Keratinocyte (primary cell): Measurements from ENCODE around the gene TPK1. TPM values are rescaled to one million over a fixed set of nuclear protein-coding genes. Genes with fewer than 3 reads are reported as not detected.

ENCODE experiments used
- DNase-seq: peaks from one replicate; pipeline ENCODE4 v3.0.0-alpha.2; 2011; ENCODE audit warnings: low read depth, missing footprints, low spot score
- FAIRE-seq: peaks from 2 replicates; lab custom pipeline; 2011; peaks lifted over from hg19 to GRCh38; lab: Jason Lieb, UNC
- H2AFZ ChIP-seq: 2 replicates; pipeline ENCODE4 v1.6.0; 2012; ENCODE audit warnings: low read length, control low read depth, inconsistent platforms; ENCODE audit not compliant: control insufficient read depth
- H3K27ac ChIP-seq: 2 replicates; pipeline ENCODE4 v1.5.1; 2011; ENCODE audit warnings: low read length; ENCODE audit not compliant: control insufficient read depth, insufficient read depth
- H3K27me3 ChIP-seq: 3 replicates; pipeline ENCODE4 v1.6.0; 2011; ENCODE audit warnings: low read length; ENCODE audit not compliant: control insufficient read depth, insufficient read depth; ENCODE audit errors: extremely low read depth
- H3K36me3 ChIP-seq, 2 experiments: 2 replicates in 1 of 2; 3 replicates in 1 of 2; pipeline ENCODE4 v1.5.1; 2011; ENCODE audit warnings: low read length in 2 of 2, mild to moderate bottlenecking in 1 of 2; ENCODE audit not compliant: control insufficient read depth in 2 of 2, insufficient read depth in 2 of 2; ENCODE audit errors: extremely low read depth in 1 of 2
- H3K4me1 ChIP-seq: 3 replicates; pipeline ENCODE4 v1.5.1; 2011; ENCODE audit warnings: low read length; ENCODE audit not compliant: control insufficient read depth, insufficient read depth; ENCODE audit errors: extremely low read depth
- H3K4me2 ChIP-seq: 3 replicates; pipeline ENCODE4 v1.6.0; 2011; ENCODE audit warnings: low read depth, low read length; ENCODE audit not compliant: control insufficient read depth, insufficient read depth; ENCODE audit errors: extremely low read depth
- H3K4me3 ChIP-seq, 3 experiments: fragments of 200-600 bp in 1 of 3; sonication (generic) in 1 of 3; 2 replicates in 2 of 3; 3 replicates in 1 of 3; pipeline ENCODE4 v1.5.1; 2011 to 2016; ENCODE audit warnings: low read length in 3 of 3, mild to moderate bottlenecking in 3 of 3, control low read depth in 2 of 3, inconsistent platforms in 1 of 3, low read depth in 1 of 3, mixed read lengths in 1 of 3, mixed run types in 1 of 3, moderate library complexity in 1 of 3; ENCODE audit not compliant: control insufficient read depth in 2 of 3, insufficient read depth in 2 of 3; ENCODE audit errors: extremely low read depth in 1 of 3
- H3K79me2 ChIP-seq: 2 replicates; pipeline ENCODE4 v1.6.0; 2012; ENCODE audit warnings: low read length; ENCODE audit not compliant: control insufficient read depth, insufficient read depth
- H3K9ac ChIP-seq: 3 replicates; pipeline ENCODE4 v1.6.0; 2011; ENCODE audit warnings: low read length; ENCODE audit not compliant: control insufficient read depth, insufficient read depth; ENCODE audit errors: extremely low read depth
- H3K9me1 ChIP-seq: 3 replicates; pipeline ENCODE4 v1.6.0; 2011; ENCODE audit warnings: low read length; ENCODE audit not compliant: control insufficient read depth, insufficient read depth; ENCODE audit errors: extremely low read depth
- H3K9me3 ChIP-seq: 2 replicates; pipeline ENCODE4 v1.5.1; 2012; ENCODE audit warnings: low read depth, low read length; ENCODE audit not compliant: control insufficient read depth
- H4K20me1 ChIP-seq: 3 replicates; pipeline ENCODE4 v1.6.0; 2011; ENCODE audit warnings: low read length; ENCODE audit not compliant: control insufficient read depth, insufficient read depth; ENCODE audit errors: extremely low read depth
- EZH2 ChIP-seq: IDR thresholded peaks from one replicate; pipeline ENCODE4 v1.6.1; 2012; ENCODE audit warnings: inconsistent platforms, mild to moderate bottlenecking, low read length, moderate library complexity
- dilution Hi-C: fragments of 300-500 bp; cut with MboI; formaldehyde crosslinking; loops from one replicate; pipeline ENCODE4 v1.7.0; 2020; ENCODE audit warnings: low sequenced_read_pairs; ENCODE audit not compliant: extremely low pct_ligation_motif_present
- polyA plus RNA-seq, 5 experiments: library from polyadenylated mRNA; depleted of rRNA in 3 of 5; stranded (reverse) in 3 of 5; stranded (forward) in 1 of 5; unstranded in 1 of 5; fragments of >200 nt; gene quantifications; 1 replicate in 1 of 5; 2 replicates in 3 of 5; 3 replicates in 1 of 5; pipeline versions ENCODE4 v1.2.1 to v1.2.3, GENCODE V29; 2011 to 2012; ENCODE audit warnings: missing spikeins in 2 of 5, low read depth in 1 of 5, low replicate concordance in 1 of 5
- TF ChIP-seq, protein P1 (sequence below), 3 experiments: IDR thresholded peaks in 1 of 3; conservative IDR thresholded peaks in 1 of 3; optimal IDR thresholded peaks in 1 of 3; 2 replicates in 2 of 3; 3 replicates in 1 of 3; pipeline versions ENCODE3 to v1.5.1; 2011; ENCODE audit warnings: low read length in 3 of 3, mild to moderate bottlenecking in 3 of 3, moderate library complexity in 2 of 3, control low read depth in 1 of 3, inconsistent platforms in 1 of 3; ENCODE audit not compliant: insufficient read depth in 2 of 3; ENCODE audit errors: extremely low read depth in 1 of 3

The TPK1 gene
- polyA plus RNA-seq, 1 donor (not counting 4 experiments of a cell fraction or from before 2014, with no cell fraction given), result 1.9 TPM

DNA sequence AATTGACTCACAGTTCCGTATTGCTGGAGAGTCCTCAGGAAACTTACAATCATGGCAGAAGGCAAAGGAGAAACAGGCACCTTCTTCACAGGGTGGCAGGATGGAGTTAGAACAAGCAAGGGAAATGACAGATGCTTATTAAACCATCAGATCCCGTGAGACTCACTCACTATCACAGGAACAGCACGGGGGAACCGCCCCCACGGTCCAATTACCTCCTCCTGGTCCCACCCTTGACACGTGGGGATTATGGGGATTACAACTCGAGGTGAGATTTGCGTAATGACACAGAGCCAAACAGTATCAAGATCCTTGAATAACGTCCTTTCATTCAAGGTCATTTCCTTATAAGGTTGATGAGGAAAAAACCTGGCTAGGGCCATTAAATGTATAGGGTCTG, 176.6 kb downstream of the TPK1 start:
- no peak for TF ChIP-seq EZH2
- TF ChIP-seq, protein P1, sequence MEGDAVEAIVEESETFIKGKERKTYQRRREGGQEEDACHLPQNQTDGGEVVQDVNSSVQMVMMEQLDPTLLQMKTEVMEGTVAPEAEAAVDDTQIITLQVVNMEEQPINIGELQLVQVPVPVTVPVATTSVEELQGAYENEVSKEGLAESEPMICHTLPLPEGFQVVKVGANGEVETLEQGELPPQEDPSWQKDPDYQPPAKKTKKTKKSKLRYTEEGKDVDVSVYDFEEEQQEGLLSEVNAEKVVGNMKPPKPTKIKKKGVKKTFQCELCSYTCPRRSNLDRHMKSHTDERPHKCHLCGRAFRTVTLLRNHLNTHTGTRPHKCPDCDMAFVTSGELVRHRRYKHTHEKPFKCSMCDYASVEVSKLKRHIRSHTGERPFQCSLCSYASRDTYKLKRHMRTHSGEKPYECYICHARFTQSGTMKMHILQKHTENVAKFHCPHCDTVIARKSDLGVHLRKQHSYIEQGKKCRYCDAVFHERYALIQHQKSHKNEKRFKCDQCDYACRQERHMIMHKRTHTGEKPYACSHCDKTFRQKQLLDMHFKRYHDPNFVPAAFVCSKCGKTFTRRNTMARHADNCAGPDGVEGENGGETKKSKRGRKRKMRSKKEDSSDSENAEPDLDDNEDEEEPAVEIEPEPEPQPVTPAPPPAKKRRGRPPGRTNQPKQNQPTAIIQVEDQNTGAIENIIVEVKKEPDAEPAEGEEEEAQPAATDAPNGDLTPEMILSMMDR (optimal IDR thresholded peaks at IDR 0.05 in 1 of 3, IDR thresholded peaks at IDR 0.05 in 1 of 3, conservative IDR thresholded peaks at IDR 0.05 in 1 of 3; ENCODE audit: extremely low read depth in 1 of 3, insufficient read depth in 2 of 3, low read length in 3 of 3), result no peak

DNA sequence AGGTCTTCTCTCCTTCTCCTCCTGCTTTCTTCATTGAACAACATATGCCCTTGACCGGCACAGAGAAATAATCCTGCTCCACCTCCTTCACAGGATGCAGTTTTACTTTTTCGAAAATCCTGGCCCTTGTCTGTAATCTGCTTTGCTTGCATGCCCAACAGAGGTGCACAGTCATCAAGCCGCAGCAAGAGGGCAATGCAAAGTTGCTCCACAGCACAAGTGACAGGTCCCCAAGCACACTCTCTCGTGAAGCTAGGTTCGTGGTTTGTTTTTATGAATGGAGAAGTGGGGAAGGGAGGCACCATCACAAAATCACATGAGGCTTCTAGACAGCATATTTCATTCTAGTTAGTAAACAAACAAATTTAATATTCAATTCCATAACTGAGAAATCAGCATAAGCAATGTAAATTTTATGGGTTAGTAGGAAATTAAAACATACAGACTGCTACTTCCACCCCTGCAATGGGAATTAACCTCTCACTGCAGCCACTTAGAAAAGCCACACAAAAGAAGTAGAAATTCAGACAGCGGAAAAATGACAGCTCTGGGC, 178.8 kb downstream of the TPK1 start:
- DNase-seq (no peak), FAIRE-seq (no peak)
- Histone ChIP-seq H3K4me1 (no peaks in the 10 kb centered on the region), H4K20me1 (no peaks in the 10 kb centered on the region), H3K79me2 (no peaks in the 10 kb centered on the region), H3K27me3 (no peaks in the 10 kb centered on the region), H3K4me2 (no peak overlapping the region), H2AFZ (no peak overlapping the region), H3K36me3 (no peaks in the 10 kb centered on the region), H3K9ac (no peak overlapping the region), H3K9me3 (no peaks in the 10 kb centered on the region), H3K27ac (no peak overlapping the region), H3K4me3 (no peak overlapping the region), H3K9me1 (no peaks in the 10 kb centered on the region)
- TF ChIP-seq, protein P1 (optimal IDR thresholded peaks at IDR 0.05 in 1 of 3, IDR thresholded peaks at IDR 0.05 in 1 of 3, conservative IDR thresholded peaks at IDR 0.05 in 1 of 3; ENCODE audit: extremely low read depth in 1 of 3, insufficient read depth in 2 of 3, low read length in 3 of 3), result no peak
- TF ChIP-seq EZH2, result no peak
- dilution Hi-C loops, result no loop called here

More for the DNA sequence above, 176.6 kb downstream of the TPK1 start:
- Histone ChIP-seq H3K4me3 (no peak overlapping the region), H3K27me3 (no peaks in the 10 kb centered on the region), H3K36me3 (no peaks in the 10 kb centered on the region), H3K4me2 (no peak overlapping the region), H3K9me3 (no peaks in the 10 kb centered on the region), H3K27ac (no peak overlapping the region), H3K9me1 (no peaks in the 10 kb centered on the region), H3K79me2 (no peaks in the 10 kb centered on the region), H3K9ac (no peak overlapping the region), H2AFZ (no peak overlapping the region), H3K4me1 (no peaks in the 10 kb centered on the region), H4K20me1 (no peaks in the 10 kb centered on the region)
- dilution Hi-C loops, result no loop called here
- DNase-seq (no peak), FAIRE-seq (no peak)
